Lower lobe of right lung (tissue), 2 donors: ENCODE results near the gene CNGB1. TPM values are rescaled to one million over a fixed set of nuclear protein-coding genes. Genes with fewer than 3 reads are reported as not detected.

Experiments used
- ATAC-seq, 2 donors: fragments of 200-7000 bp; cut with Tn5 transposase; one replicate each; pipeline ENCODE4 v1.9.1; 2020 to 2022; ENCODE audit warnings: mild to moderate bottlenecking in 2 of 2, moderate library complexity in 2 of 2
- DNase-seq: peaks from one replicate; pipeline ENCODE4 v3.0.0-alpha.2; 2020
- H3K27ac ChIP-seq: fragments of 200-600 bp; one replicate; pipeline ENCODE4 v1.8.0; 2022
- H3K27me3 ChIP-seq: fragments of 200-600 bp; one replicate; pipeline ENCODE4 v1.8.0; 2022; ENCODE audit warnings: low read depth
- H3K36me3 ChIP-seq: fragments of 200-600 bp; one replicate; pipeline ENCODE4 v1.8.0; 2022; ENCODE audit warnings: mild to moderate bottlenecking
- H3K4me1 ChIP-seq: fragments of 200-600 bp; one replicate; pipeline ENCODE4 v1.8.0; 2022
- H3K4me3 ChIP-seq: fragments of 200-600 bp; one replicate; pipeline ENCODE4 v1.8.0; 2022; ENCODE audit warnings: mild to moderate bottlenecking
- H3K9me3 ChIP-seq: fragments of 200-600 bp; one replicate; pipeline ENCODE4 v1.8.0; 2022
- CTCF ChIP-seq: fragments of 200-600 bp; IDR thresholded peaks from one replicate; pipeline ENCODE4 v1.8.0; 2022; ENCODE audit warnings: antibody characterized with exemption, mild to moderate bottlenecking
- intact Hi-C: fragments of 100-400 bp; cut with DNase I; formaldehyde crosslinking; loops from one replicate; pipeline ENCODE4 v1.11.0; 2022
- total RNA-seq: library from RNA; stranded (reverse); fragmentation: NEBNext Ultra II Directional; extraction: Animal tissue kit (Norgen Biotek cat#: 25700); gene quantifications from one replicate; pipeline ENCODE4 v1.2.1, GENCODE V29; 2021
- donor health status: DM: no; HTN: yes; CAD: no; lungs with severe emphysema.

CNGB1 gene
- total RNA-seq, 1 donor from 2014 or later, result 0.35 TPM

GRCh38 chr16:57993438-57993837 is 22.5 kb upstream of the CNGB1 start:
- ATAC-seq, result peak; percentile 4 to 8
- H3K27me3 ChIP-seq, result no peaks in the 10 kb centered on the region
- no peaks in the 10 kb centered on the region for H3K9me3 ChIP-seq
- H3K36me3 ChIP-seq, result peaks cover 36% of the 10 kb centered on the region
- peak; percentile 50 for DNase-seq
- H3K4me3 ChIP-seq, result no peak overlapping the region
- H3K4me1 ChIP-seq, result peaks cover 38% of the 10 kb centered on the region
- TF ChIP-seq CTCF, result no peak
- peak overlapping the region; percentile 75 for H3K27ac ChIP-seq
- intact Hi-C loops, result no loop called here

GRCh38 chr16:57992084-57992483 is 21.2 kb upstream of the CNGB1 start:
- no peak for TF ChIP-seq CTCF
- H3K4me1 ChIP-seq, result peaks cover 31% of the 10 kb centered on the region
- DNase-seq (peak; percentile 20), ATAC-seq (no peak)
- peak overlapping the region; percentile 58 for H3K27ac ChIP-seq
- H3K9me3 ChIP-seq, result no peaks in the 10 kb centered on the region
- peaks cover 26% of the 10 kb centered on the region for H3K36me3 ChIP-seq
- no peak overlapping the region for H3K4me3 ChIP-seq
- intact Hi-C loops, result no loop called here
- no peaks in the 10 kb centered on the region for H3K27me3 ChIP-seq

GRCh38 chr16:57991551-57992059 is 20.7 kb upstream of the CNGB1 start:
- Histone ChIP-seq H3K27ac (peak overlapping the region; percentile 14), H3K4me1 (peaks cover 31% of the 10 kb centered on the region), H3K4me3 (no peak overlapping the region), H3K9me3 (no peaks in the 10 kb centered on the region), H3K36me3 (peaks cover 21% of the 10 kb centered on the region), H3K27me3 (no peaks in the 10 kb centered on the region)
- ATAC-seq (no peak), DNase-seq (peak; percentile 39)
- TF ChIP-seq CTCF, result no peak
- intact Hi-C loops, result no loop called here

- Histone ChIP-seq H3K4me1 (peaks cover 27% of the 10 kb centered on the region), H3K27ac (no peak overlapping the region), H3K36me3 (peaks cover 3% of the 10 kb centered on the region), H3K27me3 (no peaks in the 10 kb centered on the region), H3K9me3 (no peaks in the 10 kb centered on the region), H3K4me3 (no peak overlapping the region)
- TF ChIP-seq CTCF, result no peak
- intact Hi-C loops, result no loop called here
- no peak for ATAC-seq
- DNase-seq, result peak; percentile 42
Measured at GRCh38 chr16:57988929-57989328, 18.0 kb upstream of the CNGB1 start.

- Histone ChIP-seq H3K4me3 (no peak overlapping the region), H3K27ac (no peak overlapping the region), H3K9me3 (no peaks in the 10 kb centered on the region), H3K4me1 (peaks cover 16% of the 10 kb centered on the region), H3K36me3 (no peaks in the 10 kb centered on the region), H3K27me3 (no peaks in the 10 kb centered on the region)
- no peak for TF ChIP-seq CTCF
- ATAC-seq (no peak), DNase-seq (peak; percentile 18)
- intact Hi-C loops, result no loop called here
Measured at GRCh38 chr16:57987441-57988177, 16.7 kb upstream of the CNGB1 start.
